Naive thymus-derived CD4-positive, alpha-beta T cell (primary cell): Measurements from ENCODE around the gene HIVEP3. TPM values are rescaled to one million over a fixed set of nuclear protein-coding genes. Genes with fewer than 3 reads are reported as not detected.
A peak's percentile ranks its signal among the peaks of the same experiment; 100 is the strongest.

Experiments
- ATAC-seq: fragments of 150-1000 bp; cut with Tn5 transposase; 2 replicates; pipeline ENCODE4 v1.10.0; 2021; ENCODE audit warnings: mild to moderate bottlenecking, moderate library complexity
- CTCF ChIA-PET: fragments of 350-600 bp; sonication (Branson Sonifier 250); formaldehyde crosslinking; loops from one replicate; lab custom pipeline; 2021; ENCODE audit warnings: antibody characterized with exemption; lab: Charles Lee
- POLR2A ChIA-PET: fragments of 350-600 bp; sonication (Branson Sonifier 250); formaldehyde crosslinking; loops from one replicate; lab custom pipeline; 2021; ENCODE audit warnings: antibody characterized with exemption, inconsistent platforms; lab: Charles Lee
- DNase-seq, 9 donors: peaks; one replicate each; pipeline versions ENCODE4 v3.0.0 to v3.0.0-alpha.2; 2020 to 2022; ENCODE audit warnings: mixed read lengths in 1 of 9
- H3K27ac ChIP-seq: one replicate; pipeline ENCODE4 v1.7.0; 2013; ENCODE audit warnings: mild to moderate bottlenecking, low read depth, low read length, moderate library complexity
- H3K27me3 ChIP-seq, 2 donors: one replicate each; pipeline ENCODE4 v1.7.0; 2013; ENCODE audit warnings: low read length in 2 of 2, mild to moderate bottlenecking in 2 of 2, moderate library complexity in 2 of 2; ENCODE audit not compliant: control insufficient read depth in 2 of 2, insufficient read depth in 2 of 2
- H3K36me3 ChIP-seq, 3 experiments: 1 replicate in 2 of 3; 2 replicates in 1 of 3; pipeline ENCODE4 v1.7.0; 2013; ENCODE audit warnings: low read length in 3 of 3, mild to moderate bottlenecking in 3 of 3, moderate library complexity in 1 of 3; ENCODE audit not compliant: insufficient read depth in 3 of 3, control insufficient read depth in 2 of 3
- H3K4me1 ChIP-seq, 2 donors: one replicate each; pipeline ENCODE4 v1.7.0; 2013; ENCODE audit warnings: low read length in 2 of 2, mild to moderate bottlenecking in 2 of 2, moderate library complexity in 1 of 2; ENCODE audit not compliant: control insufficient read depth in 2 of 2, insufficient read depth in 2 of 2
- H3K4me3 ChIP-seq: 2 replicates; pipeline ENCODE4 v1.7.0; 2013; ENCODE audit warnings: mild to moderate bottlenecking, low read length
- H3K9me3 ChIP-seq, 3 experiments: 1 replicate in 2 of 3; 2 replicates in 1 of 3; pipeline ENCODE4 v1.7.0; 2013; ENCODE audit warnings: low read length in 3 of 3; ENCODE audit not compliant: control insufficient read depth in 2 of 3
- H3K27ac Mint-ChIP-seq, 9 donors: one replicate each; pipeline ENCODE4 v1.8.0; 2020 to 2022; ENCODE audit warnings: mixed read lengths in 9 of 9, mild to moderate bottlenecking in 8 of 9, moderate library complexity in 5 of 9, inconsistent platforms in 2 of 9
- H3K27me3 Mint-ChIP-seq, 5 donors: one replicate each; pipeline ENCODE4 v1.8.0; 2021 to 2022; ENCODE audit warnings: mixed read lengths in 5 of 5, mild to moderate bottlenecking in 1 of 5
- H3K36me3 Mint-ChIP-seq, 5 donors: one replicate each; pipeline ENCODE4 v1.8.0; 2020 to 2022; ENCODE audit warnings: mixed read lengths in 5 of 5, mild to moderate bottlenecking in 3 of 5, inconsistent platforms in 1 of 5
- H3K4me1 Mint-ChIP-seq, 7 donors: one replicate each; pipeline ENCODE4 v1.8.0; 2020 to 2022; ENCODE audit warnings: mixed read lengths in 7 of 7, mild to moderate bottlenecking in 3 of 7, inconsistent platforms in 1 of 7
- H3K4me3 Mint-ChIP-seq, 10 donors: one replicate each; pipeline ENCODE4 v1.8.0; 2020 to 2022; ENCODE audit warnings: mild to moderate bottlenecking in 10 of 10, mixed read lengths in 10 of 10, moderate library complexity in 6 of 10, inconsistent platforms in 2 of 10
- H3K9me3 Mint-ChIP-seq, 11 donors: one replicate each; pipeline ENCODE4 v1.8.0; 2020 to 2022; ENCODE audit warnings: mixed read lengths in 11 of 11, mild to moderate bottlenecking in 4 of 11, inconsistent platforms in 1 of 11, moderate library complexity in 1 of 11
- intact Hi-C, 2 donors: fragments of 100-400 bp; cut with micrococcal nuclease; formaldehyde crosslinking; loops; one replicate each; pipeline ENCODE4 v1.15.1; 2023
- polyA plus RNA-seq, 2 donors: library from polyadenylated mRNA; unstranded; fragments of 300-500 nt; fragmentation: Illumina TruSeq; gene quantifications; one replicate each; pipeline ENCODE4 v1.2.3, GENCODE V29; 2021
- total RNA-seq, 6 experiments: library from RNA in 5 of 6; stranded (reverse) in 5 of 6; gene quantifications; 1 replicate in 5 of 6; 2 replicates in 1 of 6; pipeline ENCODE4 v1.2.3 and lab custom pipeline; 2021 to 2026

Gene HIVEP3
- total and polyA plus RNA-seq, 7 experiments from 2014 or later: 4.3 to 19.1 (median 7.0) TPM

- ATAC-seq (no peak), DNase-seq (no peak)
- intact Hi-C loops: loop anchor here (5.0 to 10.0 kb wide), 3 partner anchors 231 to 559 kb away; partner anchors contain the start of genes PPCS (in 2 of the 2) and ZMYND12 (in 2 of the 2)
- Histone ChIP-seq H3K27ac (no peak overlapping the region), H3K36me3 (no peaks in the 10 kb centered on the region), H3K27me3 (no peaks in the 10 kb centered on the region), H3K9me3 (no peaks in the 10 kb centered on the region), H3K4me1 (peaks cover 51 to 73% of the 10 kb centered on the region in 2 donors), H3K4me3 (no peak overlapping the region)
- CTCF ChIA-PET: no interaction called here
- Mint-ChIP-seq H3K4me1 (peaks cover 51 to 86% (median 67%) of the 10 kb centered on the region in 7 donors), H3K36me3 (peaks cover 0 to 7% (median 0%) of the 10 kb centered on the region in 5 donors), H3K27ac (peak overlapping the region in 7 of 9 donors; percentile 44 to 76 (median 62)), H3K27me3 (no peaks in the 10 kb centered on the region), H3K9me3 (peaks cover 0 to 5% (median 0%) of the 10 kb centered on the region in 11 donors), H3K4me3 (peak overlapping the region in 1 of 10 donors; percentile 21)
- POLR2A ChIA-PET: interaction anchor here (18.0 kb wide), 1 partner anchor 19 kb away, joined by 344 read pairs; the partner anchor contains the start of gene HIVEP3
Observed at GRCh38 chr1:41895552-41895951, 23.2 kb downstream of the HIVEP3 start.

GRCh38 chr1:41894808-41895483, 23.8 kb downstream of the HIVEP3 start:
- DNase-seq: no peak
- Histone ChIP-seq H3K4me3 (no peak overlapping the region), H3K27ac (no peak overlapping the region), H3K27me3 (no peaks in the 10 kb centered on the region), H3K4me1 (peaks cover 46 to 72% of the 10 kb centered on the region in 2 donors), H3K9me3 (no peaks in the 10 kb centered on the region), H3K36me3 (no peaks in the 10 kb centered on the region)
- Mint-ChIP-seq H3K4me1 (peaks cover 49 to 84% (median 64%) of the 10 kb centered on the region in 7 donors), H3K27me3 (no peaks in the 10 kb centered on the region), H3K27ac (peak overlapping the region in 8 of 9 donors; percentile 3 to 76 (median 60)), H3K4me3 (peak overlapping the region in 3 of 10 donors; percentile 15 to 60 (median 16)), H3K9me3 (peaks cover 0 to 5% (median 0%) of the 10 kb centered on the region in 11 donors), H3K36me3 (peaks cover 0 to 7% (median 0%) of the 10 kb centered on the region in 5 donors)
- POLR2A ChIA-PET: interaction anchor here (18.0 kb wide), 1 partner anchor 20 kb away, joined by 344 read pairs; the partner anchor contains the start of gene HIVEP3
- no peak for ATAC-seq
- CTCF ChIA-PET: interaction anchor here (4.9 kb wide), 1 partner anchor 23 kb away, joined by 38 read pairs; the partner anchor contains the start of gene HIVEP3
- intact Hi-C loops: loop anchor here (5.0 to 10.0 kb wide), 7 partner anchors 83 to 560 kb away; partner anchors contain the start of genes PPCS (in 2 of the 2) and ZMYND12 (in 2 of the 2)

GRCh38 chr1:41894101-41894807, 24.5 kb downstream of the HIVEP3 start:
- Mint-ChIP-seq H3K9me3 (peaks cover 0 to 5% (median 0%) of the 10 kb centered on the region in 11 donors), H3K4me1 (peaks cover 49 to 79% (median 60%) of the 10 kb centered on the region in 7 donors), H3K27me3 (no peaks in the 10 kb centered on the region), H3K36me3 (peaks cover 0 to 7% (median 0%) of the 10 kb centered on the region in 5 donors), H3K4me3 (no peak overlapping the region), H3K27ac (peak overlapping the region in 6 of 9 donors; percentile 3 to 75 (median 50))
- Histone ChIP-seq H3K9me3 (no peaks in the 10 kb centered on the region), H3K4me3 (no peak overlapping the region), H3K36me3 (no peaks in the 10 kb centered on the region), H3K27ac (no peak overlapping the region), H3K4me1 (peaks cover 40 to 65% of the 10 kb centered on the region in 2 donors), H3K27me3 (no peaks in the 10 kb centered on the region)
- ChIA-PET POLR2A (interaction anchor here (18.0 kb wide), 1 partner anchor 21 kb away, joined by 344 read pairs; the partner anchor contains the start of gene HIVEP3), CTCF (interaction anchor here (4.9 kb wide), 1 partner anchor 23 kb away, joined by 38 read pairs; the partner anchor contains the start of gene HIVEP3)
- ATAC-seq (no peak), DNase-seq (no peak)
- intact Hi-C loops: loop anchor here (5.0 to 10.0 kb wide), 6 partner anchors 82 to 561 kb away; partner anchors contain the start of genes PPCS (in 2 of the 2) and ZMYND12 (in 2 of the 2)

- H3K27me3 ChIP-seq: no peaks in the 10 kb centered on the region
- ChIA-PET POLR2A (interaction anchor here (0.8 to 18.0 kb wide), 7 partner anchors 9 to 532 kb away, joined by 3 to 344 read pairs (median 6); partner anchors contain the start of gene HIVEP3), CTCF (interaction anchor here (0.6 to 4.9 kb wide), 15 partner anchors 8 to 655 kb away, joined by 3 to 38 read pairs (median 3); partner anchors contain the start of gene HIVEP3)
- intact Hi-C loops: loop anchor here (5.0 to 10.0 kb wide), 6 partner anchors 80 to 562 kb away; partner anchors contain the start of genes PPCS (in 2 of the 2) and ZMYND12 (in 2 of the 2)
- peak overlapping the region; percentile 60 for H3K4me3 ChIP-seq
- DNase-seq (peak in 3 of 9 donors; percentile 19 to 28 (median 25)), ATAC-seq (peak; percentile 50)
- peaks cover 0 to 7% (median 0%) of the 10 kb centered on the region in 5 donors for H3K36me3 Mint-ChIP-seq
- H3K9me3 Mint-ChIP-seq: peaks cover 0 to 5% (median 0%) of the 10 kb centered on the region in 11 donors
- peaks cover 23 to 46% of the 10 kb centered on the region in 2 donors for H3K4me1 ChIP-seq
- peak overlapping the region; percentile 68 for H3K27ac ChIP-seq
- H3K27ac Mint-ChIP-seq: peak overlapping the region; percentile 84 to 94 (median 92)
- peak overlapping the region; percentile 9 to 93 (median 84) for H3K4me3 Mint-ChIP-seq
- H3K9me3 ChIP-seq: no peaks in the 10 kb centered on the region
- H3K4me1 Mint-ChIP-seq: peaks cover 30 to 71% (median 43%) of the 10 kb centered on the region in 7 donors
- peaks cover 0 to under 1% (median 0%) of the 10 kb centered on the region in 5 donors for H3K27me3 Mint-ChIP-seq
- H3K36me3 ChIP-seq: no peaks in the 10 kb centered on the region
Observed at GRCh38 chr1:41892301-41892781, 26.4 kb downstream of the HIVEP3 start.

- peaks cover 0 to 2% (median 0%) of the 10 kb centered on the region in 5 donors for H3K36me3 Mint-ChIP-seq
- H3K4me3 ChIP-seq: peak overlapping the region; percentile 60
- peaks cover 23 to 64% (median 36%) of the 10 kb centered on the region in 7 donors for H3K4me1 Mint-ChIP-seq
Observed at GRCh38 chr1:41891199-41891896, 27.4 kb downstream of the HIVEP3 start.

More at GRCh38 chr1:41891199-41891896, 27.4 kb downstream of the HIVEP3 start:
- ChIA-PET CTCF (interaction anchor here (0.7 to 4.9 kb wide), 12 partner anchors 9 to 317 kb away, joined by 3 to 38 read pairs (median 3); partner anchors contain the start of gene HIVEP3), POLR2A (interaction anchor here (0.6 to 18.0 kb wide), 6 partner anchors 10 to 144 kb away, joined by 3 to 344 read pairs (median 7); partner anchors contain the start of gene HIVEP3)
- Mint-ChIP-seq H3K27me3 (peaks cover 0 to 2% (median 0%) of the 10 kb centered on the region in 5 donors), H3K4me3 (peak overlapping the region; percentile 77 to 93 (median 84)), H3K27ac (peak overlapping the region; percentile 84 to 94 (median 92)), H3K9me3 (peaks cover 0 to 1% (median 0%) of the 10 kb centered on the region in 11 donors)
- H3K27me3 ChIP-seq: no peaks in the 10 kb centered on the region
- DNase-seq: peak; percentile 37 to 80 (median 75)
- intact Hi-C loops: loop anchor here (1.0 to 10.0 kb wide), 11 partner anchors 23 to 563 kb away; partner anchors contain the start of genes PPCS (in 2 of the 2) and ZMYND12 (in 2 of the 2)
- ATAC-seq: peak; percentile 94
- H3K27ac ChIP-seq: peak overlapping the region; percentile 68
- H3K36me3 ChIP-seq: no peaks in the 10 kb centered on the region
- H3K9me3 ChIP-seq: no peaks in the 10 kb centered on the region
- H3K4me1 ChIP-seq: peaks cover 17 to 45% of the 10 kb centered on the region in 2 donors
